ENCODE results near the gene NUP214.

GRCh38 chr9:131188976-131189375 is 63.6 kb downstream of the NUP214 start:
- no peak for TF ChIP-seq EP300 (IDR thresholded peaks at IDR 0.05)
- TF ChIP-seq CTCF (IDR thresholded peaks at IDR 0.05), result no peak
